Measurements from ENCODE around the gene DNAJB8. TPM values are rescaled to one million over a fixed set of nuclear protein-coding genes. Genes with fewer than 3 reads are reported as not detected.

DNAJB8 gene
- total RNA-seq, 1 donor from 2014 or later = not detected

DNA sequence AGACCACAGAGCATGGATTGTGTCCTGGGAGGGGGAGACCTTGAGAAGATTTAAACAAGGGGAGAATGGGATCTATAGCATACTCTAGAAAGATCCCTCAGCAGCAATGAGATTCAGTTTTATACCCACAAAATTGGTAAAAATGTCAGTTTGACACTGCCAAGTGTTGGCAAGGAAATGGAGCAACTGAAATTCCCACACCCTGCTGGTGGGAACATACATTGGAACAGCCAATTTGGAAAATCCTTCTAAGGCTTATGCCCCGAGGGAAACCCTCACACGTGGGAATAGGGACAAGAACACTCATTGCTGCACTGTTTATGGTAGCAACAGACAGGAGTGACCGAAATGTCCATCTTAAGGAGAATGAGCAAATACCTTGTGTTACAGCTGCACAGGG is 5.0 kb upstream of the DNAJB8 start:
- Histone ChIP-seq H3K27ac (ENCODE audit: low read depth, low read length) (no peak overlapping the region), H3K4me1 (ENCODE audit: insufficient read depth, low read length) (no peaks in the 10 kb centered on the region), H3K79me2 (ENCODE audit: insufficient read depth, low read length) (no peaks in the 10 kb centered on the region), H2AFZ (ENCODE audit: low read depth, low read length) (no peak overlapping the region), H3K4me3 (ENCODE audit: insufficient read depth, low read depth, low read length) (no peak overlapping the region), H3K9ac (ENCODE audit: low read length) (no peak overlapping the region), H3K9me3 (ENCODE audit: insufficient read depth, low read depth, low read length) (peaks cover 5% of the 10 kb centered on the region), H3K36me3 (ENCODE audit: insufficient read depth, low read length) (no peaks in the 10 kb centered on the region), H3K4me2 (ENCODE audit: low read length) (no peak overlapping the region), H4K20me1 (ENCODE audit: insufficient read depth, low read length) (no peaks in the 10 kb centered on the region), H3K27me3 (ENCODE audit: insufficient read depth, low read length) (peaks cover 59% of the 10 kb centered on the region)
- Mint-ChIP-seq H3K9me3 (ENCODE audit: unreplicated experiment) (peaks cover 10% of the 10 kb centered on the region), H3K27ac (ENCODE audit: unreplicated experiment) (no peak overlapping the region), H3K4me1 (ENCODE audit: low read depth, unreplicated experiment) (peaks cover 1% of the 10 kb centered on the region), H3K36me3 (ENCODE audit: low read depth, unreplicated experiment) (peaks cover 2% of the 10 kb centered on the region), H3K27me3 (ENCODE audit: low read depth, unreplicated experiment) (peaks cover 74% of the 10 kb centered on the region), H3K4me3 (ENCODE audit: unreplicated experiment) (no peak overlapping the region)
- FAIRE-seq = no peak
- no peak for DNase-seq (ENCODE audit: low read depth)
- no peak for TF ChIP-seq EZH2 (IDR thresholded peaks at IDR 0.05; ENCODE audit: insufficient read depth, low read length)
- TF ChIP-seq, protein P1, sequence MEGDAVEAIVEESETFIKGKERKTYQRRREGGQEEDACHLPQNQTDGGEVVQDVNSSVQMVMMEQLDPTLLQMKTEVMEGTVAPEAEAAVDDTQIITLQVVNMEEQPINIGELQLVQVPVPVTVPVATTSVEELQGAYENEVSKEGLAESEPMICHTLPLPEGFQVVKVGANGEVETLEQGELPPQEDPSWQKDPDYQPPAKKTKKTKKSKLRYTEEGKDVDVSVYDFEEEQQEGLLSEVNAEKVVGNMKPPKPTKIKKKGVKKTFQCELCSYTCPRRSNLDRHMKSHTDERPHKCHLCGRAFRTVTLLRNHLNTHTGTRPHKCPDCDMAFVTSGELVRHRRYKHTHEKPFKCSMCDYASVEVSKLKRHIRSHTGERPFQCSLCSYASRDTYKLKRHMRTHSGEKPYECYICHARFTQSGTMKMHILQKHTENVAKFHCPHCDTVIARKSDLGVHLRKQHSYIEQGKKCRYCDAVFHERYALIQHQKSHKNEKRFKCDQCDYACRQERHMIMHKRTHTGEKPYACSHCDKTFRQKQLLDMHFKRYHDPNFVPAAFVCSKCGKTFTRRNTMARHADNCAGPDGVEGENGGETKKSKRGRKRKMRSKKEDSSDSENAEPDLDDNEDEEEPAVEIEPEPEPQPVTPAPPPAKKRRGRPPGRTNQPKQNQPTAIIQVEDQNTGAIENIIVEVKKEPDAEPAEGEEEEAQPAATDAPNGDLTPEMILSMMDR (IDR thresholded peaks at IDR 0.05; ENCODE audit: insufficient read depth, low read depth, low read length) = no peak

DNA sequence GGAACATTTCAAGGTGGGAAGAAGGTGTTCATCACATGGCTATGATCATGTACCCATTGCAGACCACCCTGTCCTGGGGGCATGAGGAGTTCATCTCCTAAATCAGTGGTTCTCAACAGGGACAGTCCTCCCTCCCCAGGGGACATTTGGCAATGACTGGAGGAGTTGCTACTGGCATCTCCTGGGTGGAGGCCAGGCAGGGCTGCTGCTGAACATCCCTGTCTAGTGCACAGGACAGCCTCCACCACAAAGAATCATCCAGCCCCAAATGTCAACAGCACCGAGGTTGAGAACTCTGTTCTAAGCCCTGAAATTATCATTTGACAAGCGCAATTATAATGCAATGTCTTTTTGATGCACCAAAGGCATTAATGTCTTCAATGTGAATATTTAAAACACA is 4.4 kb upstream of the DNAJB8 start:
- H3K4me3 Mint-ChIP-seq (ENCODE audit: unreplicated experiment) = no peak overlapping the region
- no peaks in the 10 kb centered on the region for H3K36me3 ChIP-seq (ENCODE audit: insufficient read depth, low read length)
- H3K4me1 ChIP-seq (ENCODE audit: insufficient read depth, low read length) = no peaks in the 10 kb centered on the region
- H3K4me3 ChIP-seq (ENCODE audit: insufficient read depth, low read depth, low read length) = no peak overlapping the region
- H3K27ac Mint-ChIP-seq (ENCODE audit: unreplicated experiment) = no peak overlapping the region
- H2AFZ ChIP-seq (ENCODE audit: low read depth, low read length) = no peak overlapping the region
- H4K20me1 ChIP-seq (ENCODE audit: insufficient read depth, low read length) = no peaks in the 10 kb centered on the region
- no peak overlapping the region for H3K27ac ChIP-seq (ENCODE audit: low read depth, low read length)
- DNase-seq (ENCODE audit: low read depth) (no peak), FAIRE-seq (no peak)
- H3K27me3 Mint-ChIP-seq (ENCODE audit: low read depth, unreplicated experiment) = peaks cover 75% of the 10 kb centered on the region
- H3K4me1 Mint-ChIP-seq (ENCODE audit: low read depth, unreplicated experiment) = peaks cover 1% of the 10 kb centered on the region
- no peak for TF ChIP-seq EZH2 (IDR thresholded peaks at IDR 0.05; ENCODE audit: insufficient read depth, low read length)
- TF ChIP-seq, protein P1 (IDR thresholded peaks at IDR 0.05; ENCODE audit: insufficient read depth, low read depth, low read length) = no peak
- peaks cover 5% of the 10 kb centered on the region for H3K9me3 ChIP-seq (ENCODE audit: insufficient read depth, low read depth, low read length)
- no peak overlapping the region for H3K9ac ChIP-seq (ENCODE audit: low read length)
- peaks cover 2% of the 10 kb centered on the region for H3K36me3 Mint-ChIP-seq (ENCODE audit: low read depth, unreplicated experiment)
- no peak overlapping the region for H3K4me2 ChIP-seq (ENCODE audit: low read length)
- H3K27me3 ChIP-seq (ENCODE audit: insufficient read depth, low read length) = peaks cover 55% of the 10 kb centered on the region
- no peaks in the 10 kb centered on the region for H3K79me2 ChIP-seq (ENCODE audit: insufficient read depth, low read length)
- H3K9me3 Mint-ChIP-seq (ENCODE audit: unreplicated experiment) = peaks cover 12% of the 10 kb centered on the region

DNA sequence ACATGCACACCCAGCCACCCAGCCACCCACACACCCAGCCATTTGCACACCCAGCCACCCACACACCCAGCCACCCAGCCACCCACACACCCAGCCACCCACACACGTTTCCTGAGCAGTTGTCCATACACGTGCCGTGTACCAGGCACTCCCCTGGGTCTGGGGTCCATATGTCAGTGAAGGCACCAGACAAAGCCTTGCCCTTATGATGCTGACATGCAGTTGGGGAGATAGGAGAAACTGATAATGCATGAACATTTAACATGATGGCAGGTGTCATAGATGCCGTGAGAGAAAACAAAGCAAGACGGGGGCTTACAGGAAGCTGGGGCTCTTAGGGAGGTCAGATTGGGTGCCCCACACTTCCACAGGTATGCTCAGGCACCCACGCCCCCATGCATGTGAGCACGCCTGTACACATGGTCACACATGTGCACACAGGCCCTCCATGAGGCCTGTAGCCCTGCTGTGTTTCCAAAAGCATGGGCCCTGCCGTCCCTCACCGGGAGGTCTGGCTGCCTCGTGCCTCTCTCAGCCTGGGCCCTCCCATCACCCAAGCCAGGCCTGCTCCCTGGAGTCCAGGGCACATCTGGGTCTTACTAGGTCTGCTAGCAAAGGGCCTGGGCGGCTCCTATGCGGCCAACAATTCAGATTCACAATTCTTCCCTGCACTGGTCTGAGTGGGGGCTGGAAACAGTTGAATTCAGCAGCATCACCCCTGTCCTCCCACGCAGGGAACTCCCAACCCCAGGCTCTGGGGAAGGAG is 3.6 kb upstream of the DNAJB8 start:
- Histone ChIP-seq H3K36me3 (ENCODE audit: insufficient read depth, low read length) (no peaks in the 10 kb centered on the region), H3K79me2 (ENCODE audit: insufficient read depth, low read length) (no peaks in the 10 kb centered on the region), H3K9me3 (ENCODE audit: insufficient read depth, low read depth, low read length) (peaks cover 5% of the 10 kb centered on the region), H3K27me3 (ENCODE audit: insufficient read depth, low read length) (peaks cover 61% of the 10 kb centered on the region), H3K27ac (ENCODE audit: low read depth, low read length) (no peak overlapping the region), H3K9ac (ENCODE audit: low read length) (no peak overlapping the region), H3K4me2 (ENCODE audit: low read length) (no peak overlapping the region), H3K4me3 (ENCODE audit: insufficient read depth, low read depth, low read length) (no peak overlapping the region), H3K4me1 (ENCODE audit: insufficient read depth, low read length) (no peaks in the 10 kb centered on the region), H4K20me1 (ENCODE audit: insufficient read depth, low read length) (no peaks in the 10 kb centered on the region), H2AFZ (ENCODE audit: low read depth, low read length) (no peak overlapping the region)
- no peak overlapping the region for H3K4me3 Mint-ChIP-seq (ENCODE audit: unreplicated experiment)
- H3K27me3 Mint-ChIP-seq (ENCODE audit: low read depth, unreplicated experiment) = peaks cover 79% of the 10 kb centered on the region
- no peak for DNase-seq (ENCODE audit: low read depth)
- peaks cover 1% of the 10 kb centered on the region for H3K4me1 Mint-ChIP-seq (ENCODE audit: low read depth, unreplicated experiment)
- no peak overlapping the region for H3K27ac Mint-ChIP-seq (ENCODE audit: unreplicated experiment)
- TF ChIP-seq, protein P1 (IDR thresholded peaks at IDR 0.05; ENCODE audit: insufficient read depth, low read depth, low read length) = no peak
- TF ChIP-seq EZH2 (IDR thresholded peaks at IDR 0.05; ENCODE audit: insufficient read depth, low read length) = no peak
- peaks cover 2% of the 10 kb centered on the region for H3K36me3 Mint-ChIP-seq (ENCODE audit: low read depth, unreplicated experiment)
- H3K9me3 Mint-ChIP-seq (ENCODE audit: unreplicated experiment) = peaks cover 19% of the 10 kb centered on the region
- no peak for FAIRE-seq
